GM19023 (cell line): Measurements from ENCODE around the gene PLXNA4.

ENCODE experiments used
- ATAC-seq: cut with Tn5 transposase; IDR thresholded peaks from one replicate; pipeline ENCODE4 v1.9.1; 2021; ENCODE audit warnings: mild to moderate bottlenecking, moderate library complexity; ENCODE audit not compliant: unreplicated experiment

PLXNA4 gene

DNA sequence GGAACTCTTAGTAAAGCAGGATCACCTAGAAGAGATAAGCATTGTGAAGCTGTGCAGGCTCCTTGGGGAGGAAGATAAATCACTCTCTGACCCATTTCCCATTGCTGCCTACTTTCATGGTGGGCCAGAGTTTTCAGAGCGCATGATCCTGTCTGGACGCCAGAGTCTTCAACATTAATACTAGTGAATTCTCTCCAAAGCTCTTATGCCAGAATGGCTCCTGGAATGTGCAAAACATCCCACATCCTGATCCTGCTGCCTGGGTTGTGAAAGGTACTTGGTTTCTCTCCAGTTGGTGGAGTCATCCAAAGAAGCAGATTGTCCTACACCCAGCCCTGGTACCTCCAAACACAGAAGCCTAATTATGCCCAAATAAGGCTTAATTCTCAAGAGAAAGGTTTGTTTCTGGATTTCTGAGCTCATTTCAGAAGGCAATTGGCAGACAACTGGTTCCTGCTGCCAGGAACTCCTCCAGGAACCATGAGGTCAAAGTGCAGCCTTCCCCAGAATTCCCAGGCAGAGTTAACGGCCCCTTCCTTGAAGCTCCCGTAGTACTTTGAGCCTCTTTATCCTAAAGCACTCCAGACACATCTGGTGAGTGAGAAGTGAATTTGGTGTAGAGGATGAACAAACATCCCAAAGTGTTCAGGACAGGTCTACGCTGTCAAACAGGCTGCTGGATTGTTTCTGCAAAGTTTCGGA, 495.2 kb downstream of the PLXNA4 start:
- ATAC-seq, result no peak

DNA sequence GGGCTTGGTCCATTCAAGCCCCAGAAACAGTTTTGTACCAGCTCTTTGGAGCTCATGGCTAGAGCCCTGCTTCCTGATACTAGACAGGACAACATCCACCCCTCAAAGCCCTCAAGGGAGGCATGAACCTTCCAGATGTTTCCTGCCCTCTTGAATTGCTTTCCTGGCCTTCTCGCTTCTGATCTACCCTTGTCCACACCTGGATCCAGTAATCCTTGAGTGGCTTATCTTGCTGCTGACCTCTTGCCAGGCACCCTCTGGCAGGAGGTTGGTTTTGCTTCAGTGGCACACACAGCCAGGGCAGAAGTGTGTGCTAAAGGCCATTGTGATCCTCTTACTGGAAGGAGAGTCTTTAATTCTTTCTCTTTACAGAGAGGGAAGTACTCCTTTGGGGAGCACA, 495.8 kb downstream of the PLXNA4 start:
- no peak for ATAC-seq

- ATAC-seq, result no peak
Observed at GRCh38 chr7:132078891-132079735, 497.2 kb downstream of the PLXNA4 start.

- ATAC-seq, result no peak
Observed at GRCh38 chr7:132077971-132078685, 498.1 kb downstream of the PLXNA4 start.

DNA sequence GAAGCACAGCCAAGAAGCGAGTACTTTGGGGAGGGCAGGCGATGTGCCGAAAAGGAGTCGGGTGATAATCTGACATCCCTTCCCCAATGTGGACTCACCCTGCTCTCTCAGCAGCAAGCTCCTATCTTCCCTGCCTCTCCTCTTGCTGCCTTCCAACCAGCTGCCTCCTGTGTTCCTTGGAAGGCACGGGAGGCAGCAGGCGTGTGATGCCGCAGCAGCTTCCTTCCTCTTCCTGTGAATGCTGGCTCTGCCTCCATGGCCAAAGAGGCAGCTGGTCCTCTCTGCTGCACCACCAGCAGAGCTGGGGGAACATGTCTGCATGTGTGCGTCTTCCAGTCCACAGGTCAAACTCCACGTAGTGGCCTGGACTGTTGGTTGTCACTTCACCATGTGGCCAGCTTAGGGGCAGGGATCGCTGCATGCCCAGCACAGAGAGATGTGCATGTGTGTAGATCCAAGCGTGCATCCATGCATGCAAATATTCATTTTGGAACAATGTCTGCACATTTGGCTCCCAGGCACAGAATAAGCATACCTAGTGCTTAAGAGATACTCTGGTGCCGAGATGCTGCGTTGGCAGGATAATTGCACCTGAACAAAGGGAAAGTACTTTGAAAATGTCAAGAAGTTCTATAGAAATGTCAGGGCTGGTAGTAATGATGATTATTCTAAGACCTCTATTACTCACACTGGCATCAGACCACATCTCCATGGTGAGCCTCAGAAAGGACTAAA, 499.8 kb downstream of the PLXNA4 start:
- no peak for ATAC-seq

DNA sequence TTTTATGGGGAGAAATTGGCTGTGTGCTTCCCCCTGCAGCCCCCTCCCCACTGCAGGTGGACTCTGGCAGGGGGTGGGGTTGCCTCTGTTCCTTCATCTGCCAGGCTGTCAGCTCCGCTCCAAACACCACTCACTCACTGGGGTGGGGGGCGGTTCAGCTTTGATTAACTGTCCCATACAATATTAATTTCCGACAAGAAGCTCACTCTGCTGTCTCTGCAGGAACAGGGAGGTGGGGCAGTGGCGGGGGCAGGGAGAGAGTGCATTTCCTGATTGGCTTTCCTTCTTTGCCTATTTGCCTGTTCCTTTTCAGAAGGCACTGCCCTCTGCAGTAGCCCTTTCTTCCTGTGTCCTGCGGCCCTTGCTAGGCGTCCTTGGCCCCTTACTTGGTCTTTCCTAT, 500.8 kb downstream of the PLXNA4 start:
- ATAC-seq, result no peak

- ATAC-seq, result no peak
Observed at GRCh38 chr7:132073920-132074589, 502.2 kb downstream of the PLXNA4 start.
